SK-N-SH (cell line): ENCODE results near the gene INSRR.

Source experiments
- EZH2phosphoT487 ChIP-seq: fragments of 200-600 bp; sonication (generic); IDR thresholded peaks from 2 replicates; pipeline ENCODE4 v1.6.1; 2017; ENCODE audit warnings: low read depth, mixed run types, mild to moderate bottlenecking, antibody characterized with exemption, moderate library complexity, borderline replicate concordance
- FOXM1 ChIP-seq: IDR thresholded peaks from 2 replicates; pipeline ENCODE4 v1.4.0; 2012; ENCODE audit warnings: low read depth, mild to moderate bottlenecking
- JUND ChIP-seq: IDR thresholded peaks from 2 replicates; pipeline ENCODE4 v1.4.0; 2012
- NRF1 ChIP-seq: IDR thresholded peaks from 2 replicates; pipeline ENCODE4 v1.6.1; 2012; ENCODE audit warnings: low read depth, mild to moderate bottlenecking, low read length
- RCOR1 ChIP-seq: fragments of 150-350 bp; IDR thresholded peaks from 2 replicates; pipeline ENCODE4 v1.6.1; 2017; ENCODE audit warnings: antibody characterized with exemption, low read length
- SIN3A ChIP-seq: IDR thresholded peaks from 2 replicates; pipeline ENCODE4 v1.6.1; 2012; ENCODE audit warnings: low read depth, mild to moderate bottlenecking, low read length, moderate library complexity, borderline replicate concordance
- TAF1 ChIP-seq: IDR thresholded peaks from 2 replicates; pipeline ENCODE4 v1.6.1; 2012; ENCODE audit warnings: low read depth, mild to moderate bottlenecking, low read length, moderate library complexity, borderline replicate concordance
- TCF12 ChIP-seq: IDR thresholded peaks from 2 replicates; pipeline ENCODE4 v1.4.0; 2012
- TF ChIP-seq, protein P1 (sequence below): IDR thresholded peaks from 2 replicates; pipeline ENCODE4; 2012
- TF ChIP-seq, protein P2 (sequence below): fragments of 150-350 bp; IDR thresholded peaks from 2 replicates; pipeline ENCODE4 v1.6.1; 2017; ENCODE audit warnings: antibody characterized with exemption, low read length, low read depth, borderline replicate concordance
- TF ChIP-seq, protein P3 (sequence below): fragments of 200-600 bp; sonication (generic); IDR thresholded peaks from 2 replicates; pipeline ENCODE4 v1.6.1; 2017; ENCODE audit warnings: antibody characterized with exemption, mild to moderate bottlenecking, moderate library complexity
- TF ChIP-seq, protein P4 (sequence below): IDR thresholded peaks from 2 replicates; pipeline ENCODE4 v1.4.0; 2012; ENCODE audit warnings: low read depth, borderline replicate concordance
- TF ChIP-seq, protein P5 (sequence below): IDR thresholded peaks from 2 replicates; pipeline ENCODE4 v1.6.1; 2012; ENCODE audit warnings: mild to moderate bottlenecking, low read depth, low read length, moderate library complexity
- TF ChIP-seq, protein P6 (sequence below): IDR thresholded peaks from 2 replicates; pipeline ENCODE4 v1.4.0; 2012; ENCODE audit warnings: low read depth, borderline replicate concordance

DNA sequence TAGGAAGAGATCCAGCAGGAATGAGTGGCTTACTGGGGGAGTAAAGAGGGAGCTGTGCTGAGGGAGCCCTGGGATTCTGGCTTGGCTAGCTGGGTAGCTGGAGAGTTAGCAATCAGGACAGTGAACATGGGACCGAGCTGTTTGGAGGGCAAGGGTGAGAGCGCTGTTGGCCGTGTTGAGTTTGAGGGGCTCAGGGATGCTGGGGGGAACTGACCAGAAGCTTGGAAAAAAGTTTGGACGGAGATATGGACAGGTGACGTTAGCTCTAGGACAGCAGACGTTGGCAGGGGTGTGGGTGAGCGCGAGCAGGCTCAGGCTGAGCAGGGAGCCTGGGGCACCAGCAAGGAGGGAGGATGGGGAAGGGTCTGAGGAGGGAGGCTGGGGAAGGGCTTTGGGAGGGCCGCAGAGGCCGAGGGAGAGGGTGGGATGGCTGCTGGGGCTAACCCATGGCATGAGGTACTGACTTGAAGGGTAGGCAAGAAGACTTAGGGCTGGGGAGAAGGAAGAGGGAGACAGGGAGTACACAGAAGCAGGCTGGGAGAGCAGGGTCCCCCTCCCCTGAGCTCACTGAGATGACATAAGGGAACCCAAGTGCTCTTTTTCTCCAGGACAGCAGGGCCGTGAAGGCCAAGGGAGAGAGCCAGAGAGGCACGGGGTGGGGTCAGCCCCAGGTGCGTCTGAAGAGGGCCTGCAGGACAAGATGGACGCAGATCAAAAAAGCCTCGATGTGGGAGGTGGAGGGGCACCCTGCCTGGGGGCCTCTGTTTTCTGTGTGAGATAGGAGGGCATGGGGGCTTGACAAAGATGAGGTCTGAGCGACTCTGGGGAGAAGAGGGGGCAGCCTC lies 50.5 kb downstream of the INSRR start:
- TF ChIP-seq, protein P1, sequence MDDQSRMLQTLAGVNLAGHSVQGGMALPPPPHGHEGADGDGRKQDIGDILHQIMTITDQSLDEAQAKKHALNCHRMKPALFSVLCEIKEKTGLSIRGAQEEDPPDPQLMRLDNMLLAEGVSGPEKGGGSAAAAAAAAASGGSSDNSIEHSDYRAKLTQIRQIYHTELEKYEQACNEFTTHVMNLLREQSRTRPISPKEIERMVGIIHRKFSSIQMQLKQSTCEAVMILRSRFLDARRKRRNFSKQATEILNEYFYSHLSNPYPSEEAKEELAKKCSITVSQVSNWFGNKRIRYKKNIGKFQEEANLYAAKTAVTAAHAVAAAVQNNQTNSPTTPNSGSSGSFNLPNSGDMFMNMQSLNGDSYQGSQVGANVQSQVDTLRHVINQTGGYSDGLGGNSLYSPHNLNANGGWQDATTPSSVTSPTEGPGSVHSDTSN = no peak
- TF ChIP-seq JUND (no peak), TCF12 (no peak), TAF1 (no peak), FOXM1 (no peak), NRF1 (no peak), RCOR1 (no peak), EZH2phosphoT487 (no peak), SIN3A (no peak)
- TF ChIP-seq, protein P2, sequence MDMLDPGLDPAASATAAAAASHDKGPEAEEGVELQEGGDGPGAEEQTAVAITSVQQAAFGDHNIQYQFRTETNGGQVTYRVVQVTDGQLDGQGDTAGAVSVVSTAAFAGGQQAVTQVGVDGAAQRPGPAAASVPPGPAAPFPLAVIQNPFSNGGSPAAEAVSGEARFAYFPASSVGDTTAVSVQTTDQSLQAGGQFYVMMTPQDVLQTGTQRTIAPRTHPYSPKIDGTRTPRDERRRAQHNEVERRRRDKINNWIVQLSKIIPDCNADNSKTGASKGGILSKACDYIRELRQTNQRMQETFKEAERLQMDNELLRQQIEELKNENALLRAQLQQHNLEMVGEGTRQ = no peak
- TF ChIP-seq, protein P3, sequence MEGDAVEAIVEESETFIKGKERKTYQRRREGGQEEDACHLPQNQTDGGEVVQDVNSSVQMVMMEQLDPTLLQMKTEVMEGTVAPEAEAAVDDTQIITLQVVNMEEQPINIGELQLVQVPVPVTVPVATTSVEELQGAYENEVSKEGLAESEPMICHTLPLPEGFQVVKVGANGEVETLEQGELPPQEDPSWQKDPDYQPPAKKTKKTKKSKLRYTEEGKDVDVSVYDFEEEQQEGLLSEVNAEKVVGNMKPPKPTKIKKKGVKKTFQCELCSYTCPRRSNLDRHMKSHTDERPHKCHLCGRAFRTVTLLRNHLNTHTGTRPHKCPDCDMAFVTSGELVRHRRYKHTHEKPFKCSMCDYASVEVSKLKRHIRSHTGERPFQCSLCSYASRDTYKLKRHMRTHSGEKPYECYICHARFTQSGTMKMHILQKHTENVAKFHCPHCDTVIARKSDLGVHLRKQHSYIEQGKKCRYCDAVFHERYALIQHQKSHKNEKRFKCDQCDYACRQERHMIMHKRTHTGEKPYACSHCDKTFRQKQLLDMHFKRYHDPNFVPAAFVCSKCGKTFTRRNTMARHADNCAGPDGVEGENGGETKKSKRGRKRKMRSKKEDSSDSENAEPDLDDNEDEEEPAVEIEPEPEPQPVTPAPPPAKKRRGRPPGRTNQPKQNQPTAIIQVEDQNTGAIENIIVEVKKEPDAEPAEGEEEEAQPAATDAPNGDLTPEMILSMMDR = no peak
- TF ChIP-seq, protein P4, sequence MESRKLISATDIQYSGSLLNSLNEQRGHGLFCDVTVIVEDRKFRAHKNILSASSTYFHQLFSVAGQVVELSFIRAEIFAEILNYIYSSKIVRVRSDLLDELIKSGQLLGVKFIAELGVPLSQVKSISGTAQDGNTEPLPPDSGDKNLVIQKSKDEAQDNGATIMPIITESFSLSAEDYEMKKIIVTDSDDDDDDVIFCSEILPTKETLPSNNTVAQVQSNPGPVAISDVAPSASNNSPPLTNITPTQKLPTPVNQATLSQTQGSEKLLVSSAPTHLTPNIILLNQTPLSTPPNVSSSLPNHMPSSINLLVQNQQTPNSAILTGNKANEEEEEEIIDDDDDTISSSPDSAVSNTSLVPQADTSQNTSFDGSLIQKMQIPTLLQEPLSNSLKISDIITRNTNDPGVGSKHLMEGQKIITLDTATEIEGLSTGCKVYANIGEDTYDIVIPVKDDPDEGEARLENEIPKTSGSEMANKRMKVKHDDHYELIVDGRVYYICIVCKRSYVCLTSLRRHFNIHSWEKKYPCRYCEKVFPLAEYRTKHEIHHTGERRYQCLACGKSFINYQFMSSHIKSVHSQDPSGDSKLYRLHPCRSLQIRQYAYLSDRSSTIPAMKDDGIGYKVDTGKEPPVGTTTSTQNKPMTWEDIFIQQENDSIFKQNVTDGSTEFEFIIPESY = no peak
- TF ChIP-seq, protein P5, sequence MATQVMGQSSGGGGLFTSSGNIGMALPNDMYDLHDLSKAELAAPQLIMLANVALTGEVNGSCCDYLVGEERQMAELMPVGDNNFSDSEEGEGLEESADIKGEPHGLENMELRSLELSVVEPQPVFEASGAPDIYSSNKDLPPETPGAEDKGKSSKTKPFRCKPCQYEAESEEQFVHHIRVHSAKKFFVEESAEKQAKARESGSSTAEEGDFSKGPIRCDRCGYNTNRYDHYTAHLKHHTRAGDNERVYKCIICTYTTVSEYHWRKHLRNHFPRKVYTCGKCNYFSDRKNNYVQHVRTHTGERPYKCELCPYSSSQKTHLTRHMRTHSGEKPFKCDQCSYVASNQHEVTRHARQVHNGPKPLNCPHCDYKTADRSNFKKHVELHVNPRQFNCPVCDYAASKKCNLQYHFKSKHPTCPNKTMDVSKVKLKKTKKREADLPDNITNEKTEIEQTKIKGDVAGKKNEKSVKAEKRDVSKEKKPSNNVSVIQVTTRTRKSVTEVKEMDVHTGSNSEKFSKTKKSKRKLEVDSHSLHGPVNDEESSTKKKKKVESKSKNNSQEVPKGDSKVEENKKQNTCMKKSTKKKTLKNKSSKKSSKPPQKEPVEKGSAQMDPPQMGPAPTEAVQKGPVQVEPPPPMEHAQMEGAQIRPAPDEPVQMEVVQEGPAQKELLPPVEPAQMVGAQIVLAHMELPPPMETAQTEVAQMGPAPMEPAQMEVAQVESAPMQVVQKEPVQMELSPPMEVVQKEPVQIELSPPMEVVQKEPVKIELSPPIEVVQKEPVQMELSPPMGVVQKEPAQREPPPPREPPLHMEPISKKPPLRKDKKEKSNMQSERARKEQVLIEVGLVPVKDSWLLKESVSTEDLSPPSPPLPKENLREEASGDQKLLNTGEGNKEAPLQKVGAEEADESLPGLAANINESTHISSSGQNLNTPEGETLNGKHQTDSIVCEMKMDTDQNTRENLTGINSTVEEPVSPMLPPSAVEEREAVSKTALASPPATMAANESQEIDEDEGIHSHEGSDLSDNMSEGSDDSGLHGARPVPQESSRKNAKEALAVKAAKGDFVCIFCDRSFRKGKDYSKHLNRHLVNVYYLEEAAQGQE = no peak
- TF ChIP-seq, protein P6, sequence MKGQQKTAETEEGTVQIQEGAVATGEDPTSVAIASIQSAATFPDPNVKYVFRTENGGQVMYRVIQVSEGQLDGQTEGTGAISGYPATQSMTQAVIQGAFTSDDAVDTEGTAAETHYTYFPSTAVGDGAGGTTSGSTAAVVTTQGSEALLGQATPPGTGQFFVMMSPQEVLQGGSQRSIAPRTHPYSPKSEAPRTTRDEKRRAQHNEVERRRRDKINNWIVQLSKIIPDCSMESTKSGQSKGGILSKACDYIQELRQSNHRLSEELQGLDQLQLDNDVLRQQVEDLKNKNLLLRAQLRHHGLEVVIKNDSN = no peak
